Measurements from ENCODE around the gene TPTE2.
"Not testable (repeated sequence)": the region's sequence is repeated elsewhere in the genome, so short reads cannot be mapped to it uniquely, and the experiment has no call there.

The TPTE2 gene

GRCh38 chr13:19561127-19561582, at the start of gene TPTE2:
TPTE2 (minus strand) TSS chr13:19561532; CDS start chr13:19503234, 58,298 bp downstream.
- WGBS (ENCODE audit: insufficient coverage, insufficient read length) = no CpG with 5 or more reads among the region's 32 CpGs
- not testable (repeated sequence) for H3K4me1 ChIP-seq (ENCODE audit: control insufficient read depth, insufficient read depth, low read length); H3K27ac ChIP-seq (ENCODE audit: low read length); H3K36me3 ChIP-seq (ENCODE audit: control insufficient read depth, insufficient read depth, low read length); H3K4me3 ChIP-seq (ENCODE audit: low read length); DNase-seq (ENCODE audit: low read depth, low spot score); H3K27me3 ChIP-seq (ENCODE audit: control insufficient read depth, insufficient read depth, low read length); H3K9me3 ChIP-seq (ENCODE audit: control insufficient read depth, insufficient read depth, low read length)

GRCh38 chr13:19607523-19608078, 46.3 kb upstream of the TPTE2 start:
- H3K36me3 ChIP-seq (ENCODE audit: control insufficient read depth, insufficient read depth, low read length) = no peaks in the 10 kb centered on the region
- H3K9me3 ChIP-seq (ENCODE audit: control insufficient read depth, insufficient read depth, low read length) = 0 out of 2 replicates have a peak, but pooled peaks cover 1% of the 10 kb centered on the region
- no peak overlapping the region for H3K4me3 ChIP-seq (ENCODE audit: low read length)
- no peak for DNase-seq (ENCODE audit: low read depth, low spot score)
- H3K4me1 ChIP-seq (ENCODE audit: control insufficient read depth, insufficient read depth, low read length) = no peaks in the 10 kb centered on the region
- H3K27me3 ChIP-seq (ENCODE audit: control insufficient read depth, insufficient read depth, low read length) = peaks cover 2% of the 10 kb centered on the region; the same call in 1 of the 2 replicates
- no peak overlapping the region for H3K27ac ChIP-seq (ENCODE audit: low read length)
- WGBS (ENCODE audit: insufficient coverage, insufficient read length) = no CpG with 5 or more reads among the region's 10 CpGs

- no peak overlapping the region for H3K4me3 ChIP-seq (ENCODE audit: low read length)
- no peak for DNase-seq (ENCODE audit: low read depth, low spot score)
- H3K4me1 ChIP-seq (ENCODE audit: control insufficient read depth, insufficient read depth, low read length) = no peaks in the 10 kb centered on the region
- peaks cover 1% of the 10 kb centered on the region; the same call in 1 of the 2 replicates for H3K36me3 ChIP-seq (ENCODE audit: control insufficient read depth, insufficient read depth, low read length)
- 0 out of 2 replicates have a peak, but pooled peaks cover 1% of the 10 kb centered on the region for H3K9me3 ChIP-seq (ENCODE audit: control insufficient read depth, insufficient read depth, low read length)
- WGBS (ENCODE audit: insufficient coverage, insufficient read length) = no CpG with 5 or more reads among the region's 2 CpGs
- H3K27me3 ChIP-seq (ENCODE audit: control insufficient read depth, insufficient read depth, low read length) = peaks cover 4% of the 10 kb centered on the region
- no peak overlapping the region for H3K27ac ChIP-seq (ENCODE audit: low read length)
Observed at GRCh38 chr13:19606737-19607136, 45.4 kb upstream of the TPTE2 start.

- H3K36me3 ChIP-seq (ENCODE audit: control insufficient read depth, insufficient read depth, low read length) = peaks cover 3% of the 10 kb centered on the region; the same call in 1 of the 2 replicates
- H3K4me3 ChIP-seq (ENCODE audit: low read length) = no peak overlapping the region
- H3K27ac ChIP-seq (ENCODE audit: low read length) = no peak overlapping the region
- 0 out of 2 replicates have a peak, but pooled peaks cover 1% of the 10 kb centered on the region for H3K9me3 ChIP-seq (ENCODE audit: control insufficient read depth, insufficient read depth, low read length)
- H3K27me3 ChIP-seq (ENCODE audit: control insufficient read depth, insufficient read depth, low read length) = peaks cover 4% of the 10 kb centered on the region
- no peak for DNase-seq (ENCODE audit: low read depth, low spot score)
- peaks cover 1% of the 10 kb centered on the region; the same call in 1 of the 2 replicates for H3K4me1 ChIP-seq (ENCODE audit: control insufficient read depth, insufficient read depth, low read length)
Observed at GRCh38 chr13:19606152-19606551, 44.8 kb upstream of the TPTE2 start.

DNA sequence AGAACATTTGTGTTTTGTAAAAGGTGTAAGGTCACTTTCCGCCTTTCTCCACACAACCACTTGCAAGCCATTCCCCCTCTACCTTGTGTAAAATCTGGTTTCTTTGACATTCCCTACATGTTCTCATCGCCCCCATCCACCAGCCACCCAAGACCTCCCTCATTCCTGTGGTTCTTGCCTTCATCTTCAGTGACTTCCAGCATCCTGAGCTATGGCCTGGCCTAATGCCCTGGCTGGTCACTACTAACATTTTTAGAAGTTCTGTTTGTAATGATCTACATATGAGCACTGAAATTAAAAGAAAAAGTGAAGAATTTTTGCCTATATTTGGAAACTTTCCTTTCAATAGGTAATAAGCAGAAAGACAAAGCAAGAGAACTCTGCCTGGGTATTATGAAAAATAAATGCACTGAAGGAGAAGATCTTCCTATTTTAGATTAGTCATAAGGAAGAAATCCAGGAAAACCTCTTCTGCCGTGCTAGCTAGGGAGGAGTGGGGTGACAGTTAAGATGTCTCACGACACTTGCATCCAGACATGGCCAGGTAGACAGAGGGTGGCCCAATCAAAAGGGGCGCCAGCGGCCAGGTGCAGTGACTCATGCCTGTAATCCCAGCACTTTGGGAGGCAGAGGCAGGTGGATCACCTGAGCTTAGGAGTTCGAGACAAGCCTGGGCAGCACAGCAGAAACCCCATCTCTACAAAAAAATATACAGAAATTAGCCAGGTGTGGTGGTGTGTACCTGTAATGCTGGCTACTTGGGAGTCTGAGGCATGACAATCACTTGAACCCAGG, 44.0 kb upstream of the TPTE2 start:
- no peak overlapping the region for H3K4me3 ChIP-seq (ENCODE audit: low read length)
- WGBS (ENCODE audit: insufficient coverage, insufficient read length) = no CpG with 5 or more reads among the region's 7 CpGs
- no peak for DNase-seq (ENCODE audit: low read depth, low spot score)
- 0 out of 2 replicates have a peak, but pooled peaks cover 1% of the 10 kb centered on the region for H3K9me3 ChIP-seq (ENCODE audit: control insufficient read depth, insufficient read depth, low read length)
- no peak overlapping the region for H3K27ac ChIP-seq (ENCODE audit: low read length)
- H3K27me3 ChIP-seq (ENCODE audit: control insufficient read depth, insufficient read depth, low read length) = peaks cover 4% of the 10 kb centered on the region
- H3K4me1 ChIP-seq (ENCODE audit: control insufficient read depth, insufficient read depth, low read length) = peaks cover 1% of the 10 kb centered on the region; the same call in 1 of the 2 replicates
- peaks cover 3% of the 10 kb centered on the region; the same call in 1 of the 2 replicates for H3K36me3 ChIP-seq (ENCODE audit: control insufficient read depth, insufficient read depth, low read length)

- peaks cover 3% of the 10 kb centered on the region; the same call in 1 of the 2 replicates for H3K36me3 ChIP-seq (ENCODE audit: control insufficient read depth, insufficient read depth, low read length)
- no peak for DNase-seq (ENCODE audit: low read depth, low spot score)
- WGBS (ENCODE audit: insufficient coverage, insufficient read length) = no CpG with 5 or more reads among the region's 6 CpGs
- peaks cover 1% of the 10 kb centered on the region; the same call in 1 of the 2 replicates for H3K4me1 ChIP-seq (ENCODE audit: control insufficient read depth, insufficient read depth, low read length)
- H3K27me3 ChIP-seq (ENCODE audit: control insufficient read depth, insufficient read depth, low read length) = peaks cover 4% of the 10 kb centered on the region
- H3K27ac ChIP-seq (ENCODE audit: low read length) = no peak overlapping the region
- H3K4me3 ChIP-seq (ENCODE audit: low read length) = no peak overlapping the region
- H3K9me3 ChIP-seq (ENCODE audit: control insufficient read depth, insufficient read depth, low read length) = 0 out of 2 replicates have a peak, but pooled peaks cover 1% of the 10 kb centered on the region
Observed at GRCh38 chr13:19604306-19604705, 43.0 kb upstream of the TPTE2 start.

- Histone ChIP-seq H3K4me1 (ENCODE audit: control insufficient read depth, insufficient read depth, low read length) (peaks cover 1% of the 10 kb centered on the region; the same call in 1 of the 2 replicates), H3K27ac (ENCODE audit: low read length) (no peak overlapping the region), H3K9me3 (ENCODE audit: control insufficient read depth, insufficient read depth, low read length) (0 out of 2 replicates have a peak, but pooled peaks cover 1% of the 10 kb centered on the region), H3K4me3 (ENCODE audit: low read length) (peak overlapping the region; percentile 58), H3K27me3 (ENCODE audit: control insufficient read depth, insufficient read depth, low read length) (peaks cover 4% of the 10 kb centered on the region), H3K36me3 (ENCODE audit: control insufficient read depth, insufficient read depth, low read length) (peaks cover 3% of the 10 kb centered on the region; the same call in 1 of the 2 replicates)
- WGBS (ENCODE audit: insufficient coverage, insufficient read length) = no CpG with 5 or more reads among the region's 108 CpGs
- no peak for DNase-seq (ENCODE audit: low read depth, low spot score)
Observed at GRCh38 chr13:19601749-19602725, 40.7 kb upstream of the TPTE2 start.

GRCh38 chr13:19597523-19597922, 36.2 kb upstream of the TPTE2 start:
- no peak overlapping the region for H3K4me3 ChIP-seq (ENCODE audit: low read length)
- peaks cover 2% of the 10 kb centered on the region; the same call in 1 of the 2 replicates for H3K27me3 ChIP-seq (ENCODE audit: control insufficient read depth, insufficient read depth, low read length)
- WGBS (ENCODE audit: insufficient coverage, insufficient read length) = no CpG with 5 or more reads among the region's 5 CpGs
- H3K9me3 ChIP-seq (ENCODE audit: control insufficient read depth, insufficient read depth, low read length) = 0 out of 2 replicates have a peak, but pooled peaks cover 2% of the 10 kb centered on the region
- H3K27ac ChIP-seq (ENCODE audit: low read length) = no peak overlapping the region
- DNase-seq (ENCODE audit: low read depth, low spot score) = no peak
- H3K4me1 ChIP-seq (ENCODE audit: control insufficient read depth, insufficient read depth, low read length) = peaks cover 1% of the 10 kb centered on the region; the same call in 1 of the 2 replicates
- peaks cover 3% of the 10 kb centered on the region; the same call in 1 of the 2 replicates for H3K36me3 ChIP-seq (ENCODE audit: control insufficient read depth, insufficient read depth, low read length)

- no peaks in the 10 kb centered on the region; the same call in 1 of the 2 replicates for H3K27me3 ChIP-seq (ENCODE audit: control insufficient read depth, insufficient read depth, low read length)
- H3K9me3 ChIP-seq (ENCODE audit: control insufficient read depth, insufficient read depth, low read length) = peaks cover 2% of the 10 kb centered on the region; the same call in 1 of the 2 replicates
- H3K4me1 ChIP-seq (ENCODE audit: control insufficient read depth, insufficient read depth, low read length) = peaks cover 1% of the 10 kb centered on the region; the same call in 1 of the 2 replicates
- no CpG with 5 or more reads among the region's 6 CpGs for WGBS (ENCODE audit: insufficient coverage, insufficient read length)
- H3K4me3 ChIP-seq (ENCODE audit: low read length) = no peak overlapping the region
- DNase-seq (ENCODE audit: low read depth, low spot score) = no peak
- H3K27ac ChIP-seq (ENCODE audit: low read length) = no peak overlapping the region
- H3K36me3 ChIP-seq (ENCODE audit: control insufficient read depth, insufficient read depth, low read length) = peaks cover 3% of the 10 kb centered on the region; the same call in 1 of the 2 replicates
Observed at GRCh38 chr13:19596960-19597361, 35.6 kb upstream of the TPTE2 start.

Data from iPS DF 6.9 (cell line).